ENCODE data around the gene PKNOX1.
"Not testable (repeated sequence)": the region's sequence is repeated elsewhere in the genome, so short reads cannot be mapped to it uniquely, and the experiment has no call there.

Gene PKNOX1, protein sequence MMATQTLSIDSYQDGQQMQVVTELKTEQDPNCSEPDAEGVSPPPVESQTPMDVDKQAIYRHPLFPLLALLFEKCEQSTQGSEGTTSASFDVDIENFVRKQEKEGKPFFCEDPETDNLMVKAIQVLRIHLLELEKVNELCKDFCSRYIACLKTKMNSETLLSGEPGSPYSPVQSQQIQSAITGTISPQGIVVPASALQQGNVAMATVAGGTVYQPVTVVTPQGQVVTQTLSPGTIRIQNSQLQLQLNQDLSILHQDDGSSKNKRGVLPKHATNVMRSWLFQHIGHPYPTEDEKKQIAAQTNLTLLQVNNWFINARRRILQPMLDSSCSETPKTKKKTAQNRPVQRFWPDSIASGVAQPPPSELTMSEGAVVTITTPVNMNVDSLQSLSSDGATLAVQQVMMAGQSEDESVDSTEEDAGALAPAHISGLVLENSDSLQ

DNA sequence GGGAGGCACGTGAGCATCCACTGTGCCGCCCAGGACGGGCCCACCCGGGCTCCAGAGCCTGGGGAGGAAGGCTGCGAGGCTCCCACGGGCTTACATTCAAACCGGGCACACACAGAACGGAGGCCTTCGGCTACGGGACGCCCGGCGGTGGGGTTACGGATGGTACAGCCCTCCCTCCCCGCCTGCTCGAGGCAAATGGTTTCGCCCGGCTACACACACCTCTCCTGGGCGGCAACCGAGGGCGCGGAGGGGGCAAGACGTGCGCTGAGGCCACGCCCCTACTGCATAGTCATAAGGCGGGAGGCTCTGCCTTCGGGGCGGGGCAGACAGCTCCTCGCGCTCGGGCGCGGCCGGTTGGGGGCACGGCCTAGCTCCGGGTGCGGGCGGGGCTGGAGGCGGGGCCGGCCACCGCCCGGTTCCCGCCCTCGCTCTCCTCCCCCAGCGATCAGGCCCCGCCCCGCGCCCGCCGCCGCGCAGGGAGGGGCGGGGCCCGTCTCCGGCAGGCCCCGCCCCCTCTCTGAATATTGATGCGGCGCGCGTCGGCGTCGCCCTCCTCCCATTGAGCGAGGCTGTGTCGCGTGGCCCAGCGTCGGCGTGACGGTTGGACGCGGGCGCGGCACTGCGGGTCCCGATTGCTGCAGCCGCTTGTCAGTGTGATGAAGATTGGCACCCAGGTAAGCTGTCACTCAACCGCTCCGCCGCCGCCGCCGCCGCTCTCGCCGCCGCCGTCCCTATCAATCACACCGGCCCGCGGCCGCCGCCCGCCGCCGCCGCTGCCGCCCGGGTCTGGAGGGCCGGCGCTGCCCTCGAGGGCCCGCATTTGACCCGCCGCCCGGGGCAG is at the start of gene PKNOX1:
PKNOX1 (plus strand) TSS at position 572 of the 841 bp plus-strand sequence. CDS start 29,820 bp downstream, outside the sequence.
- DNase-seq (ENCODE audit: extremely low spot score, insufficient read length, low read depth) (peak; percentile 99), FAIRE-seq (peak; percentile 96)

DNA sequence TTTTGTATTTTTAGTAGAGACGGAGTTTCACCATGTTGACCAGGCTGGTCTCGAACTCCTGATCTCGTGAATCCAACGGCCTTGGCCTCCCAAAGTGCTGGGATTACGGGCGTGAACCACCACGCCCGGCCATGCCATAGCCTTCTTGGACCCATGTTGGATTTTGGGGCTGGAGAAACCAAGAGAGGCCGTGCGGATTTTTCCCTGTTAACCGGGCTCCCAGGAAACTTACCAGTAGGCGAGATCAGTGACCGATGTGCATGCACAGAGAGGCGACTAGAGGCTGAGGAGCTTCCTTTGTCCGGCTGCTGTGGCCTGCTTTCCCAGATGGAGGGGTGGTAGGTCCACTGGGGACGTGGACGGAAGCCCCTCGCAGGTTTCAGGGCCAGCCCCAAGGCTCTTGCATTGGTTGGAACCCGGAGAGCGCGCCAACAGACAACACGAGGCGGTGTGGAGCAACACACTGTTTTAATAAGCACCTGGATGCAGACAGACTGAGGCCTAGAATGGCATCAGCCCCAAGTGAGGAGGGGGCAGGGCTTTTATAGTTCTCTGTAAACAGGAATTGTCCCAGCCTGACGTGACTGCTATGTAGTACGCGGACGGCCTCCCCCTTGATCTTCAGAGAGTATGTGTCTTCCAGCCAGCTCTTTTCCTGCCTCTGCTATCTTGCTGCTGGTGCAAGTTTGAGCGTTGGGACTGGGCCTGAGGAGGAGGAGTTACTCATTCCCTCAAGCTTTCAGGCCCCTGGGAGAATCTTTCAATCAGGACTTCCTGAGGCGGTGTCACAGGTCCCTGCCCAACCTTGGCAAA is 49.0 kb upstream of the PKNOX1 start, which contains the start of gene ERVH48-1:
ERVH48-1 (minus strand) TSS at position 517 of the 813 bp plus-strand sequence. CDS start 6,624 bp downstream, outside the sequence.
- FAIRE-seq (no peak), DNase-seq (ENCODE audit: extremely low spot score, insufficient read length, low read depth) (no peak)

DNA sequence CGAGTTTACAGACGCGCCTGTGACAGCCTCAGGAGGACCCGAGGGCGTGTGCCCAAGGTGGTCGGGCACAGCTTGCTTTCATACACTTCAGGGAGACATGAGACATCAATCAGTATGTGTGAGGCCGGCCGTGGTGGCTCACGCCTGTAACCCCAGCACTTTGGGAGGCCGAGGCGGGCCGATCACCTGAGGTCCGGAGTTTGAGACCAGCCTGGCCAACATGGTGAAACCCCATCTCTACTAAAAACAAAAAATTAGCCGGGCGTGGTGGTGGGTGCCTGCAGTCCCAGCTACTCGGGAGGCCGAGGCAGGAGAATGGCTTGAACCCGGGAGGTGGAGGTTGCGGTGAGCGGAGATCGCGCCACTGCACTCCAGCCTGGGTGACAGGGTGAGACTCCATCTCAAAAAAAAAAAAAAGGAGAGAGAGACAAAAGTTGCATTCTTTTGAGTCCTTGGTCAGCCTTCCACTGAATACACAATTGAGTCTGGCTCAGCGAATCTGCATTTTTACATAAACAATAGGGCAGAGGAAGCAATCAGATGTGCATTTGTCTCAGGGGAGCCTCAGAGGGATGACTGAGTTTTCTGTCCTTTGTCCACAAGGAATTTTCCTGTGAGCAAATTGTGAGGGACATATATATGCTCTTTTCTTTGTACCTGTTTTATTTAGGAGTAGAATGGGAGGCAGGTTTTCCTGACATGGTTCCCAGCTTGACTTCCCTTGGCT is 46.7 kb upstream of the PKNOX1 start:
- FAIRE-seq; DNase-seq (ENCODE audit: extremely low spot score, insufficient read length, low read depth): not testable (repeated sequence)

DNA sequence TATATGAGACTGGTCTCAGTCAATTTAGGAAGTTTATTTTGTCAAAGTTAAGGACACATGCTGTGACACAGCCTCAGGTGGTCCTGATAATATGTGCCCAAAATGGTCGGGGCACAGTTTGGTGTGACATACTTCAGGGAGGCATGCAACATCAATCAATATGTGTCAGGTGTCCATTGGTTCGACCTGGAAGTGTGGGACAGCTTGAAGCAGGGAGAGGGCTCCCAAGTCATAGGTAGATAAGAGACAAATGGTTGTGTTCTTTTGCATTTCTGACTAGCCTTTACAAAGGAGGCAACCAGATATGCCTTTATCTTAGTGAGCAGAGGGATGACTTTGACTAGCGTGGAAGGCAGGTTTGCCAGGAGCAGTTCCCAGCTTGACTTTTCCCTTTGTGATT is 44.4 kb upstream of the PKNOX1 start:
- no peak for FAIRE-seq
- DNase-seq (ENCODE audit: extremely low spot score, insufficient read length, low read depth): no peak

DNA sequence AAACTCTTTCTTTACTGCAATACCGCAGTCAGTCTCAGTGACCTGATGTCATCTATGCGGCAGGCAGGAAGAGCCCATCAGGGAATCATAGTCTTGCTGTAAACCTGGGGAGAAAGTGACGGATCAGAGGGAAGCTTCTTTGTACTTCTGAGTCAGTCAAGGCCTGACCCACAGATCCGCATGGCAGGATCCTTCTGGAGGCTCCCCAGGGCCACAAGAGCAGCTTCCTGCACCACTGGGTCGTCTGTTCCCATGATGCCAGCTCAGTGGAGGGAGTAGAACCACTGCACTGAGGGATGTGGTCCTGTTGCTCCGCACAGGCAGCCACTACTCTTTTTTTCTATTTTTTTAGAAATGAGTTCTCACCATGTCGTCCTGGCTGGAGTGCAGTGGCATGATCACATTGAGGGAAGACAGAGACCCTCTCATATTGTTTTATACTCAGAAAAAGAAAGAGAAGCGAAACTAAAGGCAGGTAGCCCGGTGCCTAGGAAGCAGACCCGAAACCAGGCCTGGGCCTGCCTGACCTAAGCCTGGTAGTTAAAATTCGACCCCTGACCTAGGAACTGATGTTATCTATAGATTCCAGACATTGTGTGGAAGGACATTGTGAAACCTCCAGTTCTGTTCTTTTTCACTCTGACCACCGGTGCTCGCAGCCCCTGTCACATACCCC is 42.7 kb upstream of the PKNOX1 start:
- peak; percentile 26 for FAIRE-seq

DNA sequence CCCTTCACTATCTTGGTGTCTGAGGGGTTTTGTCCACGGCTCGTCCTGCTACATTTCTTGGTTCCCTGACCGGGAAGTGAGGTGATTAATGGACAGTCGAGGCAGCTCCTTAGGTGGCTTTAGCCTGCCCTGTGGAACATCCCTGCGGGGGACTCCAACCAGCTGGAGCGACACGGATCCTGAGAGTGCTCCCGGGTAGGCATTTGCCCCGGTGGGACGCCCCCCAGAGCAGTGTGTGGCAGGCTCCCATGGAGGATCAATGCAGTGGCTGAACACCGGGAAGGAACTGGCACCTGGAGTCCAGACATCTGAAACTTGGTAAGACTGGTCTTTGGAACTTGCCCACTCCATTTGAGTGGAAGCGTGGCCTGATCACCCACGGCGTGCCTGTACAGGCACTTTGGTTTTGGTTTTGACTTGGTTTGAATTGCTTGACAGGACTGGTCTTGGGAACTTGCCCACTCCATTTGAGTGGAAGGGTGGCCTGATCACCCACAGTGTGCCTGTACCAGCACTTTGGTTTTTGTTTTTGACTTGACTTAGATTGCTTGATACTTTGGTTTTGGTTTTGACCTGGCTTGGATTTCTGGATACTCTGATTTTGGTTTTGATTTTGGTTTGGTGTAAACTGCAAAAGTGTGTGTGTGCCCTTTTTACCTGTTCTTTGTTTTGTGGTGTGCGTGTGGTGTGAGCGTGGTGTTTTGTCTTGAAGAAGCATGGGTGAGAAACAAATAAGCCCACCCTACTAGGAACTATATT is 41.8 kb upstream of the PKNOX1 start:
- DNase-seq (ENCODE audit: extremely low spot score, insufficient read length, low read depth); FAIRE-seq: not testable (repeated sequence)

More for the DNA sequence above, 42.7 kb upstream of the PKNOX1 start:
- no peak for DNase-seq (ENCODE audit: extremely low spot score, insufficient read length, low read depth)

DNA sequence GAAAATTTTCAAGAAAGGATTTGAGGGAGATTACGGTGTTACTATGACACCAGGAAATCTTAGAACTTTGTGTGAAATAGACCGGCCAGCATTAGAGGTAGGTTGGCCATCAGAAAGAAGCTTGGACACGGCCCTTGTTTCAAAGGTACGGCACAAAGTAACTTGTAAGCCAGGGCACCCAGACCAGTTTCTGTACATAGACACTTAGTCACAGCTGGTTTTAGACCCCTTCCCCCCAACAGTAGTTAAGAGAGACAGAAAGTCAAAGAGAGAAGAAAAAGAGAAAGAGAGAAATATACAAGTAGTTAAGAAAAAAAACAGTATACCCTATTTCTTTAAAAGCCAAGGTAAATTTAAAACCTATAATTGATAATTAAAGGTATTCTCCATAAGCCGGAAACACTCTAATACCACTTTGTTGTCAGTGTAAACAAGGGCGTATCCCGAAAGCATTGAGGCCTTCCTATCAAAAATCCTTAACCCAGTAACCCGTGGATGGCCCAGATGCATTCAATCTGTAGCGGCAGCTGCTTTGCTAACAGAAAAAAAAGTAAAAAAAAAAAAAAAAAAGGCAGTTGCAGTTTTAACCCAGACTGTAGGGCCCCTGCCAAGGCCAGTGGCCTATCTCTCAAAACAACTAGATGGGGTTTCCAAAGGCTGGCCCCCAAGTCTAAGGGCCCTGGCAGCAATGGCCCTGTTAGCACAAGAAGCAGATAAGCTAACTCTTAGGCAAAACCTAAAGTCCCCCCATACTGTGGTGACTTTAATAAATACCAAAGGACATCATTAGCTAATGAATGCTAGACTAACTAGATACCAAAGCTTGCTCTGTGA is 41.0 kb upstream of the PKNOX1 start:
- DNase-seq (ENCODE audit: extremely low spot score, insufficient read length, low read depth); FAIRE-seq: not testable (repeated sequence)

DNA sequence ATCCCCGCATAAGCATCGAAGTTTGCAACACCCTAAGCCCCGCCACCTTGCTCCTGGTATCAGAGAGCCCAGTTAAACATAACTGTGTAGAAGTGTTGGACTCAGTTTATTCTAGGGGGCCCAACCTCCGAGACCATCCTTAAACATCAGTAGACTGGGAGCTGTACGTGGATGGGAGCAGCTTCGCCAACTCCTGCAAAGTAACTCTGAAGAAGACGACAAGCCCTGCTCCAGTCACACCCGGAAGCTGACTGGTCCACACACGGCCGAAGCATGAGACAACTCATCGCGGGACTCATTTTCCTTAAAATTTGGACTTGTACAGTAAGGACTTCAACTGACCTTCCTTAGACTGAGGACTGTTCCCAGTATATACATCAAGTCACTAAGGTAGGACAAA is 40.4 kb upstream of the PKNOX1 start:
- FAIRE-seq; DNase-seq (ENCODE audit: extremely low spot score, insufficient read length, low read depth): not testable (repeated sequence)

DNA sequence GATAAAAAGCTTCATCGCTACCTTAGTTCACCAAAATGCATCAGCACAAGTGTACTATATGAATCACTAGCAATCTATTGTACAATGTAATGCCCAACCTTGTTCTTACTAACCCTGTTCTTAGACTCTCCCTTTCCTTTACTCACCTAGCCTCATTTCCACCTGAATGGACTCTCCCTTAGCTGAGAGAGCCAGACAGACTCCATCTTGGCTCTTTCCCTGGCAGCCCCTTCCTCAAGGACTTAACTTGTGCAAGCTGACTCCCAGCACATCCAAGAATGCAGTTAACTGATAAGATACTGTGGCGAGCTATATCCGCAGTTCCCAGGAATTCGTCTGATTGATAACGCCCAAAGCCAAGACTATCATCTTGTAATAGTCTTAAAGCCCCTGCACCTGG is 38.0 kb upstream of the PKNOX1 start:
- FAIRE-seq; DNase-seq (ENCODE audit: extremely low spot score, insufficient read length, low read depth): not testable (repeated sequence)

DNA sequence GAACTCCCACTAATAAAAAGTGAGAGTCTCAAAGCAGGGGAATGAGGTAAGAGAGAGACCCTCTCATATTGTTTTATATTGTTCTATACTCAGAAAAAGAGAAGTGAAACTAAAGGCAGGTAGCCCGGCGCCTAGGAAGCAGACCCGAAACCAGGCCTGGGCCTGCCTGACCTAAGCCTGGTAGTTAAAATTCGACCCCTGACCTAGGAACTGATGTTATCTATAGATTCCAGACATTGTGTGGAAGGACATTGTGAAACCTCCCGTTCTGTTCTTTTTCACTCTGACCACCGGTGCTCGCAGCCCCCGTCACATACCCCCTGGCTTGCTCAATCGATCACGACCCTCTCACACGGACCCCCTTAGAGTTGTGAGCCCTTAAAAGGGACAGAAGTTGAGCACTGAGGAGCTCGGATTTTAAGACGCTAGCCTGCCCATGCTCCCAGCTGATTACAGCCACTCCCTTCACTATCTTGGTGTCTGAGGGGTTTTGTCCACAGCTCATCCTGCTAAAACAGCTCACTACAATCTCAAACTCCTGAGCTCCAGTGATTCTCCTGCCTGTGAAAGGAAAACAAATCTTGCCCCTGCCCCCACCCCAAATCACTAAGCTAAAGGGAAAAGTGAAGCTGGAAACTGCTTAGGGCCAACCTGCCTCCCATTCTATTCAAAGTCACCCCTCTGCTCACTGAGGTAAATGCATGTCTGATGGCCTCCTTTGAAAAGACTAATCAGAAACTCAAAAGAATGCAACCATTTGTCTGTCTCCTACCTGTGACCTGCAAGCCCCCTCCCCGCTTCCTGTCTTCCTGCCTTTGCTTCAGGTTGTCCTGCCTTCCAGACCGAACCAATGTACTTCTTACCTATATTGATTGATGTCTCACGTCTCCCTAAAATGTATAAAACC is 37.1 kb upstream of the PKNOX1 start:
- DNase-seq (ENCODE audit: extremely low spot score, insufficient read length, low read depth): not testable (repeated sequence)
- peak; percentile 73 for FAIRE-seq

DNA sequence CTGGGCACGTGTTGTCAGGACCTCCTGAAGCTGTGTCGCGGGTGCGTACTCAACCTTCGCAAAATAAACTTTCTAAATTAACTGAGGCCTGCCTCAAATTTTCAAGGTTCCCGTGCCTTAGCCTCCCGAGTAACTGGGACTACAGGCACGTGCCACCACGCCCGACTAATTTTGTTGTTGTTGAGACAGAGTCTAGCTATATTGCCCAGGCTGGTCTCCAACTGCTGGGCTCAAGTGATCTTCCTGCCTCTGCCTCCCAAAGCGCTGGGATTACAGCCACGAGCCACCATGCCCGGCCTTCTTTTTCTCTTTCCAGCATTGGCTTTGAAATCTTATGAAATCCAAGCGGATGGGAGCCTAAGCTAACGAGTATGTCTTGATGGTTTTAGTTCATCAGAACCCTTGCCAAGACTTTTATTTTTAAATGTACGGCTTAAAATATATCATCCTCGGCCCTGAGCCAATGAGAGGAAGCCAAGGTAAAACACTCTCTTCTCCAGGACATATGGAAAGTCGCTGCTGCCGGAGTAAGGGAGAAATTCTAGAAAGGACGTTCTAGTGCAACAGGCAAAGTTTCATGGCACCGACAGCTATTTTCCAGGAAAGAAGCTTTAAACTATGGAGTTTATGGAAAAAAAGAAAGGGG is 36.3 kb upstream of the PKNOX1 start:
- DNase-seq (ENCODE audit: extremely low spot score, insufficient read length, low read depth): no peak
- no peak for FAIRE-seq

DNA sequence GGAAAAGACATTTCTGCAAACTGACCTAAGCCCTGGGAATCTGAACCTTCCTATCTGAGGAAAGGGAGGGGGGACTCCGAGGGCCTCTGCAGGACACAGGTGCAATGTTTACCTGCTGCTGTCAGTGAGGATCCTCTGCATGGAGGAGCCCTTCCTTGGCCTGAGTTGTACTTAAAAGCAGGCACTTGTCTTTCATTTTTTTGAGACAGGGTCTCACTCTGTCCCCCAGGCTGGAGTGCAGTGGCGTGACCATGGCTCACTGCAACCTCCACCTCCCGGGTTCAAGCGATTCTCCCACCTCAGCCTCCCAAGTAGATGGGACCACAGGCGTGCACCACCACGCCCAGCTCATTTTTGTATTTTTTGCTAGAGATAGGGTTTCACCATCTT is 35.8 kb upstream of the PKNOX1 start:
- not testable (repeated sequence) for FAIRE-seq; DNase-seq (ENCODE audit: extremely low spot score, insufficient read length, low read depth)

DNA sequence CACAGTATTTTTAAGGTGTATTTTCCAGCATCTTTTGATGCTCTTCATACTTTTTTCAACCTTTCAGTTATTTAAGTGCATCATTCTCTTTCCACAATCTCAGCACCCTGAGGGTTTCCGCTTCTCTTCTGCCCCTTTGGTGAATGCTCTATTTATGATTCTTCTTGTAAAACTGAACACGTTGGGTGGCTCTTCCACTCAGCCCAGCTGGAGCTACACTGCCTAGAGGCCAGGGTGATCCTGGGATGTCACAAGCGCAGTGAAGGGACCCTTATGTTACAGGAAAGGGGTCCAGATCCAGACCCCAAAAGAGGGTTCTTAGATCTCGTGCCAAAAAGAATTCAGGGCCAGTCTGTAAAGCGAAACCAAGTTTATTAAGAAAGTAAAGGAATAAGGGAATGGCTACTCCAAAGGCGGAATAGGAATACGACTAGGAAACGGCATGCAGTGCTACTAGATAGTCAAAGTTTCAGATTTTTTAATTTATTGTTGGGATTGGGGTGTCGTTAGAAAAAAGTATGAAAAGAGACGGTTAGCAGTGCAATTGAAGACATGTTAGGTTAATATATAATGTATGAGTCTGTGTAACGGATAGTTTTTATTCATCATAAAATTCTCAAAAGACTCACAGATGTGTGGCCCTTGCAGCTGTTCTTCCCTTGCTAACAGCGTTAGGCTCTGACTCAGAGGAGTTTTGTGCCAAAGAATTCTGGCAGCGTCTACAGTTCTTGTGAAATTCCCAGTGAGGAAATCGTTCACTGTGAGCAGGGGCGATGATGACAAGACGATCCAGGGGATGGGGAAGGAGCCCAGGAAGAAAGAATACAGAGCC is 34.6 kb upstream of the PKNOX1 start:
- FAIRE-seq (no peak), DNase-seq (ENCODE audit: extremely low spot score, insufficient read length, low read depth) (no peak)

DNA sequence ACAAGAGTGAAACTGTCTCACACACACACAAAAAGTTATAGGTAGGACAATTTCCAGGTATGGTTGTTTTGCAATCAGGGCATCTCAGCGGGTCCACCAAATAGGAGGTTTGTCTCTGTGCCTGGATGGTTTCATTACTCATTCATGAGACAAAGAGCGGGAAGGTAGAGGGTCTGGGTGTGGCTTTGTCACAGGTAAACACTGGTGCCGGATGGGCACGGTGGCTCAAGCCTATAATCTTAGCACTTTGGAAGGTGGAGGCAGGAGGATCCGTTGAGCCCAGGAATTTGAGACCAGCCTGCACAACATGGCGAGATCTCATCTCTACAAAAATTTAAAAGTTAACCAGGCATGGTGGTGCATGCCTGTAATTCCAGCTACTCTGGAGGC is 32.7 kb upstream of the PKNOX1 start:
- no peak for DNase-seq (ENCODE audit: extremely low spot score, insufficient read length, low read depth)
- no peak for FAIRE-seq

DNA sequence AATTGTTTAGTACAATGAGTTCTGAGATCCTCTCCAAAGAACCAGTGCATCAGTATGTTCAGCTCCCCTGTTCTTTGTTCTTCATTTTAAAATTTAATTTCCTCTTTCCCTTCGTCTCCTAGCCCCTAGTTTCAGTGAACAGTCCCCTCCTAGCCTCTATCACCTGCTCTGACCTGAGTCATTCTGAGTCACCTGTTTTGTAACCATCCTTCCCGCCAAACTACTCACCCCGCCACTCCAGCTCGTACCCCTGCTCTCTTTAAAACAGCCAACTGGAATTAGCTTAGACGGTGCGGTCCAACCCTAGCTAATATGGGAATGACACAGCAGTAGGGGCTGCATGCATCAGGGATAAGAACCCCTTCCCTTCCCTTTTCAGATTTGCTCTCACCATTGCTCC is 32.1 kb upstream of the PKNOX1 start:
- DNase-seq (ENCODE audit: extremely low spot score, insufficient read length, low read depth): no peak
- FAIRE-seq: no peak

Data from GM18507 (cell line).